Stimulated activated CD4-positive, alpha-beta T cell treated with anti-CD3 and anti-CD28 coated beads, Interleukin-4, amount 100 ng/mL, for 4 hours (primary cell): ENCODE measurements around the gene MAL.
A peak's percentile ranks its signal among the peaks of the same experiment; 100 is the strongest.

ENCODE experiments used
- DNase-seq, 2 experiments: peaks; one replicate each; pipeline ENCODE4 v3.0.0-alpha.2; 2020

The MAL gene

DNA sequence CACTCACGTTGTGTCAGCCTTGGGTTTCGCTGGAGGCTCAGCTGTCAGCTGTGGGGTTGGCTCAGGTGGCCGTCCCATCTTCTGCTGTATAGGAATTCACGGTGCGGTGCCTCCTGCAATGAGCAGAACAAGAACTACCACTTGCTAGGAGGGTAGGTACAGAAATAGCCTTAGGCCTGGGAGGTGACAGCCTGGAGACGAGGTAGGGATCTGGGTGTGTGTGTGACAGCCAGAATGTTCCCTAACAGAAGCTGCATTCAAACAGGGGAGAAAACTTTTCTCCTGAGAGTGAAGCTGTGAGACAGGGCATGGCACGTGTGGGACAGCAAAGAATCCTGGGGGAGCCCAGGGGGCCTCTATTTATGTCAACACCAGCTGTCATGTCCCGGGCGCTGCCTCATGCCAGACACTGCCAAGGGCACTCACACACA, 8.4 kb upstream of the MAL start:
- DNase-seq = no peak

DNA sequence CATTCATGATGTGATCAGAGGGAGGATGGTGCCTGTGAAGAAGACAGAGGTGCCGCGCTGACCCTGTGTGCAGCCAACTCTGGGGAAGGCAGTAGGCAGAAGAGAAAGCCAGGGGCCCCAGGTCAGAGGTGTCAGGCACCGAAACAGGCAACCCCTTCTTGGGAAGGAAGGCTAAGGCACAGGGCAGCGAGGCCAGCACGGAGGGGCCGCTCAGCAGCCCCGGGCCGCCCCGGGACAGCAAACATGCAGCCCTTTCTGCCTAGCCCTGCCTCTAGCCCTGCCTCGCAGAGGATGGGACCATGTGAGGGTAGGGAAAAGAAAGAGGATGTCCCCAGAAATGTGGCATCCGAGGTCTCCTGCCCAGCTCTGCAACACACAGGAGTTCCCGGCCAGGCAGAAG, 7.7 kb upstream of the MAL start:
- DNase-seq = no peak

DNA sequence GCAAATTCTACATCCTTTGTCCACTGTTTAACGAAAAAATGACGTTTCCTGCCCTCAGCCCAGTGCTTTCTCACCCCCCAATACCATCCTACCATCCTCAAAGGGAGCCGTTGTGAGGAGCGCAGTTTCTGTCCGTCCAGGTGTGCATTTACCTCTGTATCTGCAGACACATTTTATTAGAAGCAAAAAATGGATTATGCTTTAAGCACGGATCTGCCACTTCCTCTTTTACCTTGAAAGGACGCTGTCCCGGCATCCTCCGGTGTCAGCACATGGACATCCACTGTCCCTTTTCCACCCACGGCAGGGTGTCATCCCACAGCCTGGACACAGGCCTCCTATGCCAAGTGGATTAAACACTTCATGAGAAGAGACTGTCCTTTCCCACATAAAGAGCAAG, 7.2 kb upstream of the MAL start:
- no peak for DNase-seq

DNA sequence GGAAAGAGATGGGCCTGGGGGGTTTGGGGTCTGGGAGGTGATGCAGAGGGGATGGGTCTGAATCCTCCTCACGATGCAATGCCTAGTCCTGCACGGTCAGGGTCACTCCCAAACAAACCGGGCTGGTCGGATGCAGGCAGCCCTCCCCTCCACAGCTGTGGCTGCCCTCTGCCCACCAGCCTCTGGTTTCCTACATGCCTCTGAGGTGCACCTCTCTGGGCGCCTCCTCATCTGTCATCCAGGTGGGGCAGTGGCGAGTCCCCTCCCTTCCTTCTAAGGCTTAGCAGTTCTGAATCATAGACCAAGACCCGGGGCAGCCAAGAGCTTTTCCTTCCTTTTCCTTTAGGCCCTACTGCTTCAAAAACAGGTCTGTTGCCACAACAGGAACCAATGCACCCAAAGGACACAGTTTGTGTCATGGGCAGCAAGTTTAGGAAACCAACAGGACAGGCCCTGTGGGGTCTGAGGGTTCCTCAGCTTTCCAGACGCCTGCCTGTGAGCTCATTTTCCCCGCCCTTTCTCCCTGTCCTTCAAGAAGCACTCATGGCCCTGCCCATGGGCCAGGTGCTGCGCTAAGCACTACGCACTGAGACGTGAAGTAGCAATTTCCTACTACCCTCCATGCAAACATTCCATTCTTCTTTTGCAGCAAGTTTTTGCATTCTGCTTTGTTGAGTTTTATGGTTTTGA, 6.5 kb upstream of the MAL start:
- no peak for DNase-seq

DNA sequence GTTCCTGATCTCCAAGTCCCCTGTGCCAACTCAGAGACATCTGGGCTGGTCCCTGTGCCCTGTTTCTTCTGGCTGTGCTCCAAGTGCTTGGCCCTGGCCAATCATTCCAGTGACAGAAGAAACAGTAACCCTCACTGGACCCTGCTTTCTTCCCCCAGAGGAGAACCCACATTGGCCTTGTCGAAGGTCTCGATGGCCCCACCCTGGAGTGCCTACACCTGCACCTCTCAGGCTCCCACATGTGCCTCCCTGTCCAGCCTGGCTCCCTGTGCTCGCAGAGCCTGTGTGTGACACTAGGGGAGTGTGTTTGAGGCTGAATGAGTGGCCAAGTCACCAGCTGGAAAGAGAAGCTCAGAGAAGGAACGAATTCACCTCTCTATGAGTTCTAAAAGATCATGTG, 5.9 kb upstream of the MAL start:
- DNase-seq = no peak

- no peak for DNase-seq
These were observed 5.1 kb upstream of the MAL start for GRCh38 chr2:95020275-95021022.

DNA sequence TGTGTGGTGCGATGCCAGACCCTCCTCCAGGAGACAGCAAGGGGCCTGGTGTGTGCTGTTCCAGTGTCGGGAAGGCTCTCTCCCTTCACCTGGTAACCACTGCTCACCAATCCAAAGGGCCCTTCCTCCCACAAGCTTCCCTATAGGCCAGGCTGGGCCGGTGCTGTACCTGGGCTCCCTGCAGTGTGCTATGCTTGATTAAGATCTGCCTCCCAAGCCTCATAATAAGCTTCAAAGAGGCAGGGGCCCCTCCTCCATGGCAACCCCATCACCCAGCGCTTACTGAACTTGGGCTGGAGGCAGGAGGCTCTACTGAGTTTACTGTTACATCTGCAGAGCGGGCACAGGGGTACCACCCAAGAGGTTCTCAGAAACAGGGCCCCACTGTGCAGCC, 4.5 kb upstream of the MAL start:
- DNase-seq = no peak

DNA sequence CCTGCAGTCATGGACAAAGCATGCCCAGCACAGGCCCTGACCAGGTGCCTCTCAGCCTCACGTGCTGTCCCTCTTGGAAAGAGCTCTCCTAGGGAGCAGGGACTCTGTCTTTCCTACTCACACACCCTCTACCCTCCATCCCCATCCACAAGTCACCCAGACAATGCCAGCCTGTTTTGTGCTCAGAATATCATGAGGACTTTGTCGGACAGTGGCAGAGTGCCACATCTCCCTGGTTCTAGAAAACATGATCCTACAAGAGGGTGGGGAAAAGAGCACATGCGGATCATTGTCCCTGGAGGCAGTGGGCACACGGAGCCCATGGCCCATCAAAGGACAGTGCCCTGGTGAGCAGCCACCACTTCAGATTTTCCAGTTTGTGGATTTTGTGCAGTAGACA, 3.7 kb upstream of the MAL start:
- no peak for DNase-seq

DNA sequence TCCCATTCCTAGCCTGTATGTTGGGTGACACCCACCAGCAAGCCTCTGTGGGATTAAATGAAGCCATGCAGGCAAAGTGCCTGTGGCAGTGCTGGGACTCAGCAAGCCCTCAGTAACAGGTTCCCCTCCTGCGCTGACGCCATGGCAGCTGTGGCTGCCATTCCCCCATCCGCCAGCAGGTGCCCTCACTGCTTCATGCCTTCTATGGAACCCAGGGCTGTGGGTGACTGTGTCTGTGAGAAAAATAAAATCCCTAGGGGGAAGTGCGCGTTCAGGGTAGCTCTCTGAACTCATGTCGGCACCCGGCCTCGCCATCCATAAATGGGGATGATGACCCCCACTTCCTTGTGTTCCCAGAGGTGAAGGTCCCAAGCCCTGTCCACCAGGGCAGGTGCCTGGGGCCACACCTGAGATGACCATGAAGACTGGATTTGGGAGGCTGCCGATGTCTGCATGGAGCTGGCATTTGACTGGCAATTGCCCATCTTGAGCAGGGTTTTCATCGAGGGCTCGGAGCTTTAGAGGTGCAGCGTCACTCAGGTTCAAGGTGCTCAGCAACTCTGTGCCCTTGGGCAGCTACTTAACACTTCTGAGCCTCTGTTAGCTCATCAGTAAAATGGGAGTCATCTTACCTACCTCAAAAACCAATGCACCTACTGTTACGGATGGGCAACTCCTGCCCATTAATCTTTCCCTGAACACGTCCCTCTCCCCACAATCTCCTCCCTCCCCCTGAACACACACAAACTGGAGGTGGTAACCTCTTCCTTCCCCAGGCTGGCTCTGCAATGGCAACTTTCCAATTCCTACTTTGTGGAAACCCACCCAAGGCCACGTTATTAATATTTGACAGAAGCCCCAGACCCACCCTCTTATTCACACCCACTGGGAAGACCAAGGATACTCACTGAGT, 2.9 kb upstream of the MAL start:
- peak; percentile 76 to 85 for DNase-seq

DNA sequence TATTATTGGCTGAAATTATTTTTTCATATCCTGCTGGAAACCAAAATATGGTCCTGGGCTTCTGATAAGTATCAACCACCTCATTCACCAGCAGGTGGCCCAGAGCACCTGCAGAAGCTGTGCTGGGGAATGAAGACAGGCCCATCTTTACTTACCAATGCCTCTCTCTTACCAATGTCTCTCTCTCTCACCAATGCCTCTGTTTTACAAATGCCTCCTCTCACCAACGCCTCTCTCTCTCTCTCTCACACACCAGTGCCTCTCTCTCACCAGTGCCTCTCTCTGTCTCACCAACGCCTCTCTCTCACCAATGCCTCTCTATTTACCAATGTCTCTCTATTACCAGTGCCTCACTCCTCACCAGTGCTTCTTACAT, 2.3 kb upstream of the MAL start:
- DNase-seq = peak; percentile 29 to 69

GRCh38 chr2:95024371-95024770, 1.1 kb upstream of the MAL start:
- no peak for DNase-seq

DNA sequence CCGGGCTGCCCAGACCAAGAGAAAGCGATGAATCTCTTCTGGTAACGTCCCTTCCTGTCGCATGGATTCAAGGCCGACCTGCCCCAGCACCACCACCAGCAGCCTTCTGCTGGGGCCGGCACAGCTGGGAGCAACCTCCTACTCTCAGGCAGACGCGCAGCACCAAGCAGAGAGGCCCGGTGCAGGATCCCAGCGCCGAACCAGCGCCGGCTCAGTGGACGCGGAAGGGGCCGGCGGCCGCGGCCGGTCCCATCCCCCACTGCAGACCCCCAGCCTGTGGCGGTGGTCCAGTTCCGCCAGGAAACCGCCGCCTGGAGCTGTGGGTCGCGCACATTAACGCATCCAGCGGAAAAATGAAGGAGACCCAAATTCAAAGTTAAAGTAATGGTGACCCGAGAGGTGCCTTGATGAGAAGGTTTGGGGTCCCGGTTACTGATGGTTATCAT, 525 bp upstream of the MAL start:
- no peak for DNase-seq

DNA sequence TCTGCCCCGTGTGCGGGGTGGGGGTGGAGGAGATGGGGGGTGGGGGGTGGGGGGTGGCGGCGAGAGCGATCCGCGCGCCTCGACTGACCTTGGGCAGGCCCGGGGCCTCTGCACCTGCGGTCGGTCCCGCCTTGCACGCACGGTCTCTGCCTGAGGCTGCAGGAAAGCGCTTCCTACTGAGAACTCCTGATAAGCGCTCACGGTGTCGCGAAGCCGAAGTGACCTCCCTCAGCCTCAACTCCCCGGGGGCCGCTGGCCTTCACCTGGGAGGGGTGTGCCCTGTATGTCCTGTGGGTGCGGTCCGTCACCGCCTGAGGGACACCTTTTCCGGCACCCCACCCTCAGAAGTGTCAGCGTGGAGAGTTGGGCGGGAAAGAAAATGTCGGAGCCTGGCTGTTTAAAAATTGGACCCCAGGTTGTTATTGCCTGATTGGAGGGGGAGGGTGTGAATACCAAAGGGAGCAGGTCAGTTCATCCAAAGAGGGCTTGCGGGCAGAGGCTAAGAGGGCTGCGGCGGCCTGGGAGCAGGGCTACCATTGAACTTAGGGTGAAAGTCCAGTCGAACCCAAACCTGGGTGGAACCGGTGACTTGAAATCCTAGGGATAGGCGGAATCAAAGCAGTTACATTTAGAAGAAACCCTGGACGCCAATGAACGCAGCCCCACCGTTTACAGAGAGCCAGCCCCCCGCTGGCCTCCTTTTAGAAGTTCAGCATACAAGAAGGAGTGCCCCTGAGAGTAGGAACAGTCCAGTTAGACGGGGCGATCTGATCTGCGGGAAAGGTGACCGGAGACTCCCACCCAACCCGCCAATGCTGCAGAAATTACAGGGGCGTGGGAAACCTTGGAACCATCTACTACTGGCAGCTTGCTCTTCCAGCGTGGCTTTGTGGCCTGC, 1.2 kb downstream of the MAL start:
- DNase-seq = no peak

DNA sequence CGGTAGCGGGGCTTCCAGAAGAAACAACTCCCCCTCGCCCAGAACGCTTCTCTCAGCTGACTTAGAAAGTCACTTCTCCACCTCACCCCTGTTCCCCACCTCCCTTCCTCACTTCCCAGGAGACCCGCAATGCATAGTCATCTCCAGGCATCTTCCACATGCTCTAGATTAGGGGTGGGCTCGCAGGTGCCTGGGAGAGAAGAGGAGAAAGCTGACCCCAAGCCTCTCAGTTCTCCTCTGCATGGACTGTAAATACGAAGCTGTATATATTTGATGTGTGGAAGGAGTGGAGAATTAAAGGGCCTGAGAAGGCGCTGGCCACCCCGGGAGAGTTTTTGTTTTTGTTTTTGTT, 1.8 kb downstream of the MAL start:
- DNase-seq = no peak

DNA sequence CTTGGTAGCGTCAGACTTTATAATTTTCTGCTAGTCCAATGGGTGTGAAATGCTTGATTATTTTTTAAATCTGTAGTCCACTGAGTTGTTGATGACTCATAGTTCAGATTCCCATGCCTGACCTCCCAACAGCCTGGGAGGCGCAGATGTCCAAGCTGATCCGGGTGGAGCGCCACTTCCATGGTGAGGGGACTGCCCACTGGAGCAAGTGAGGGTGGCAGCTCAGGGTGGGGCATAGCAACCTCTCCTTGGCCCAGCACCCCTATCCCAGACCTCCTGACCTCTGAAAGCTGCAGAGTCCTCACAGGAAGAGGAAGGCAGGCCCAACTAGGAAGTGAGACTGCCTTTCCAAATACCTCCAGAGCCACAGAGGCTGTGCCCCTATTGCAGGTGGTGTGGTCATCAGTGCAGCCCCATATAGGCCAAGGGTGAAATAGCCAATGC, 4.4 kb downstream of the MAL start:
- DNase-seq = no peak

DNA sequence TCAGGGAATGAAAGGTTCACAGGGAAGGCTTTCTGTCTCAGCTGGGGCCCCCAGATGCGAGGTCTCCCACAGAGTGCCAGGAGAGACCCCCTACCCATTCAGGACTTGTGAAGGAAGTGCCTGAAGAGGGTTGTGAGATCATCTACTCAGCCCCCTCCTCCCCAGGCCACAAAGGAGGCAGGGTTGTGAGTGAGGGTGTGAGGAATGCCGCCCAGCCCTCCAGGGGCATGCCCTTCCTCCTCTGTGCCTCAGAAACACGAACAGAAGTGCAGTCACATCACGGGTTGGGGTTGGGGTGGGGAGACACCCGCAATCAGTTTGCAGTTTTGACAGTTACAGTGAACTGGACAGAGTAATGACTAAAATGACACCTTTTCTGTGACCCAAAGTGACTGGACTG, 5.0 kb downstream of the MAL start:
- no peak for DNase-seq

GRCh38 chr2:95031076-95031725, 5.7 kb downstream of the MAL start:
- no peak for DNase-seq

DNA sequence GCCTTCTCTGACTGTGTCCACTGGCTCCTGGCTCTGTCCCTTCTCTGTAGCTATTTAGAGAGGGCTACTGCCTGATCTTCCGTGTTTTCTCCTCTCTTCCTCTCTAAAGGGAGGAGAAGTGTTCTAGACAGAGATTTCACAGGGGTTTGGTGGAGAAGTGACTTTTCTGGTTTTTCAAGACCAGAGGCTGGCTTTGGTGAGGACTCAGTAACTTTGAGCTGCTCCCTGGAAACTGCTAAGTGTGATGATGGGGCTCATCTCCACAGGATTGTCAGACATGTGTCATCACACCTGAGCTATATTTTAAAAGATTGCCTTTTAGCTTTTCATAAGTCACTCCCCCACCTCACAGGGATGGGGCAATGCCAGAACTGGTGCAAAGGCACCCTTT, 6.2 kb downstream of the MAL start:
- DNase-seq = no peak

- DNase-seq = no peak
These were observed 6.8 kb downstream of the MAL start for GRCh38 chr2:95032341-95032740.

GRCh38 chr2:95032868-95033603, 7.5 kb downstream of the MAL start:
- no peak for DNase-seq

DNA sequence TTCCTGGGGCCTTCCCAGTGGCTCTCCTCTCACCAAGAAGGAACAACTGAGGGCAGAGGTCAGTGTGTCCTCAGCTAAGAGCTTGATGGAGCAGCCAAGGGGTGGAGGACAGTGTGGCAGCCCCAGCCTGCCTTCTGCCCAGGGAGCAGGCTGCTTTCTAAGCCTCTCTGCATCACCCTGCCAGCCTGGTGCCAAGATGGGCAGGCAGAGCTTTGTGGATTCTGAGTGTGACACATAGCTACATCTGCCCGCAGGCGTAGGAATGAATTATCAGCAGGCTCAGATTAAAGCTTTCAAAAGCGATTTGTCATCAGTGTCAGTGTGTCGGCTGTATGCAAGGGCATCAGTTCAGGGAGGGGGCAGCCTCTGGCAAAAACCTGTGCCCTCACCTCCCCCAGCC, 8.7 kb downstream of the MAL start:
- DNase-seq = peak in 1 of 2 experiments; percentile 19
